ENCODE measurements around the gene WDR55.

DNA sequence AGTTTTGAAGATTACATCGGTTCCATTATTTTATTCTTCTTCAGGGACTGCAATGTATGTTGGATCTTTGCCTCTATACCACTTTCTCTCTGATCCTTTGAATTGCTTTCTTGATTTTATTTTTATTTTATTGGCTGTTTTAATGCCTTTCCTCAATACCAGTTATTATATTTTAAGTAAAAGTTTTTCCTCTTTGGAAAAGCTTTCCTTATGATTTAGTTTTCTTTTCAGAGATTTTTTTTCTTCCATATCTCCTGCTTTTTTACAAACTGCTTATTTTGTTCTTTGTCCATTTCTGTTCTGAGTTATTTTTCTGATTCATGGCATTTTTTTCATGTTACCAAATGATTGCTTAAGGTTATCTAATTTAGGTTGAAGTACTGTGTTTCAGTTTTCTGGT lies 47.1 kb downstream of the WDR55 start:
- TF ChIP-seq TAF1 (IDR thresholded peaks at IDR 0.05; ENCODE audit: borderline replicate concordance, low read depth, low read length) (no peak), POLR2A (IDR thresholded peaks at IDR 0.05; ENCODE audit: low read depth, low read length) (no peak)
